DOHH2 (cell line): Measurements from ENCODE around the gene NEK10.

Experiments used
- H3F3A ChIP-seq: fragments of 200-600 bp; sonication (generic), shearing (Covaris generic); 2 replicates; pipeline ENCODE4 v1.6.0; 2016; ENCODE audit warnings: antibody characterized with exemption, mild to moderate bottlenecking; ENCODE audit not compliant: control insufficient read depth, insufficient read depth
- H3K27ac ChIP-seq: fragments of 200-600 bp; sonication (generic); 2 replicates; pipeline ENCODE4 v1.5.1; 2014; ENCODE audit warnings: low read depth, mild to moderate bottlenecking, low read length, moderate library complexity
- H3K27me3 ChIP-seq: fragments of 200-600 bp; sonication (generic); 2 replicates; pipeline ENCODE4 v1.6.1; 2014; ENCODE audit warnings: mild to moderate bottlenecking, low read length, mixed read lengths; ENCODE audit not compliant: control insufficient read depth
- H3K36me3 ChIP-seq: fragments of 200-600 bp; sonication (generic); 2 replicates; pipeline ENCODE4 v1.6.1; 2014; ENCODE audit warnings: mild to moderate bottlenecking, low read length, moderate library complexity, mixed read lengths; ENCODE audit not compliant: control insufficient read depth
- H3K4me1 ChIP-seq: fragments of 200-600 bp; sonication (generic); 2 replicates; pipeline ENCODE4 v1.6.1; 2014; ENCODE audit warnings: mild to moderate bottlenecking, low read length, mixed read lengths; ENCODE audit not compliant: control insufficient read depth
- H3K4me2 ChIP-seq: fragments of 200-600 bp; sonication (generic); 2 replicates; pipeline ENCODE4 v1.6.0; 2014; ENCODE audit warnings: mild to moderate bottlenecking, low read length, moderate library complexity
- H3K4me3 ChIP-seq: fragments of 200-600 bp; sonication (generic); 2 replicates; pipeline ENCODE4 v1.5.1; 2014; ENCODE audit warnings: mild to moderate bottlenecking, low read length, mixed read lengths
- H3K79me2 ChIP-seq: fragments of 200-600 bp; sonication (generic); 2 replicates; pipeline ENCODE4 v1.6.1; 2014; ENCODE audit warnings: mild to moderate bottlenecking, low read length, mixed read lengths; ENCODE audit not compliant: control insufficient read depth
- H3K9me2 ChIP-seq: fragments of 200-600 bp; sonication (generic); replicated peaks from 2 replicates; pipeline ENCODE4 v1.6.1; 2014; ENCODE audit warnings: mild to moderate bottlenecking, low read length, mixed read lengths; ENCODE audit not compliant: control insufficient read depth
- H3K9me3 ChIP-seq: fragments of 200-600 bp; sonication (generic); 2 replicates; pipeline ENCODE4 v1.6.1; 2014; ENCODE audit warnings: antibody characterized with exemption, low read length, mixed read lengths; ENCODE audit not compliant: control insufficient read depth, insufficient read depth
- H4K20me1 ChIP-seq: fragments of 200-600 bp; sonication (generic); 2 replicates; pipeline ENCODE4 v1.6.0; 2014; ENCODE audit warnings: low read depth, mild to moderate bottlenecking, antibody characterized with exemption, low read length, moderate library complexity; ENCODE audit not compliant: control insufficient read depth, insufficient read depth
- EZH2phosphoT487 ChIP-seq: fragments of 200-600 bp; sonication (generic); IDR thresholded peaks from 2 replicates; pipeline ENCODE4 v1.6.1; 2017; ENCODE audit warnings: borderline replicate concordance, mild to moderate bottlenecking, antibody characterized with exemption, low read length, moderate library complexity, mixed read lengths
- TF ChIP-seq, protein P1 (sequence below): fragments of 200-600 bp; sonication (generic); IDR thresholded peaks from one replicate; pipeline ENCODE4 v1.5.1; 2014; ENCODE audit warnings: antibody characterized with exemption, mild to moderate bottlenecking, low read depth, low read length; ENCODE audit not compliant: poor library complexity, severe bottlenecking

Gene NEK10

DNA sequence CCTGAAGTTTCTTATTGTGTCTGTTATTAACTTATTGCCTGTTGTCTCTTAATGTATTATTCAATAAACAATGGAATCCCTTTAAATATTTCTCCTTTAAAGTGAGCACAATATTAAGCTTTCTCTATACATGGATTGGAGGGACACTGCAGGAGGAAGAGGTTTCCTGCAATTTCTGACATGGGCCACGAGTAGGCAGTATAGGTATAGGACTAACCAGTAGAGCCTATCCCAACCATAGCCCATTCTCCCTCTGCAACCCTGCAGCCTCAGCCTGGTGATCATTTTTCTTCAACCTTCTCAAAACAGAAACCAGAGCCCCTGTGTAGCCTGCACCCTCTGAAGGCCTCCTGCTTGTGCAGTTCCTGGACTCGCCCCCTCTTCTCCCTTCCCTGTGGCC, 124.8 kb downstream of the NEK10 start:
- Histone ChIP-seq H3K4me2 (no peak overlapping the region), H3K79me2 (no peaks in the 10 kb centered on the region), H3K4me3 (no peak overlapping the region), H3K9me3 (no peaks in the 10 kb centered on the region; the same call in 1 of the 2 replicates), H4K20me1 (no peaks in the 10 kb centered on the region), H3K9me2 (no peaks in the 10 kb centered on the region), H3F3A (no peaks in the 10 kb centered on the region), H3K36me3 (no peaks in the 10 kb centered on the region), H3K27ac (no peak overlapping the region), H3K4me1 (no peaks in the 10 kb centered on the region), H3K27me3 (no peaks in the 10 kb centered on the region)
- TF ChIP-seq, protein P1, sequence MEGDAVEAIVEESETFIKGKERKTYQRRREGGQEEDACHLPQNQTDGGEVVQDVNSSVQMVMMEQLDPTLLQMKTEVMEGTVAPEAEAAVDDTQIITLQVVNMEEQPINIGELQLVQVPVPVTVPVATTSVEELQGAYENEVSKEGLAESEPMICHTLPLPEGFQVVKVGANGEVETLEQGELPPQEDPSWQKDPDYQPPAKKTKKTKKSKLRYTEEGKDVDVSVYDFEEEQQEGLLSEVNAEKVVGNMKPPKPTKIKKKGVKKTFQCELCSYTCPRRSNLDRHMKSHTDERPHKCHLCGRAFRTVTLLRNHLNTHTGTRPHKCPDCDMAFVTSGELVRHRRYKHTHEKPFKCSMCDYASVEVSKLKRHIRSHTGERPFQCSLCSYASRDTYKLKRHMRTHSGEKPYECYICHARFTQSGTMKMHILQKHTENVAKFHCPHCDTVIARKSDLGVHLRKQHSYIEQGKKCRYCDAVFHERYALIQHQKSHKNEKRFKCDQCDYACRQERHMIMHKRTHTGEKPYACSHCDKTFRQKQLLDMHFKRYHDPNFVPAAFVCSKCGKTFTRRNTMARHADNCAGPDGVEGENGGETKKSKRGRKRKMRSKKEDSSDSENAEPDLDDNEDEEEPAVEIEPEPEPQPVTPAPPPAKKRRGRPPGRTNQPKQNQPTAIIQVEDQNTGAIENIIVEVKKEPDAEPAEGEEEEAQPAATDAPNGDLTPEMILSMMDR: no peak
- no peak for TF ChIP-seq EZH2phosphoT487

DNA sequence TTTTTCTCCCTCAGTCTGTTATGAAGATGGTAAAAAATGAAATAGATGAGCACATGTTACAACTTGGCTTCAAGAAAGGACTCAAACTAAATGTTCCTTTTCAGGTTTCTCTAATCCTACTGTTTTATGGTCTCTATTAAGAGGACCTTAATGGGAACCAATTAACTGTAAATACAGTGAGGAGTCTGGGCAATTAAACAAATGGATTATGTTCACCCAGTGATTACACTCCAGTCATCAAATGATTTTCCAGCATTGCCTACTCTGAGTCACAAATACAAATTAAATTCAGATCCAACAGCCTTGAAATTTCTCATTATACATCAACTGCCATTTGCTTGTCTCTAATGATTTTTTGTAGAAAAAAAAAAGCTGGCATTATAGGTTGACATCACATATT, 129.2 kb downstream of the NEK10 start:
- H3K4me2 ChIP-seq: no peak overlapping the region
- TF ChIP-seq EZH2phosphoT487: no peak
- TF ChIP-seq, protein P1: no peak
- no peak overlapping the region for H3K27ac ChIP-seq
- no peaks in the 10 kb centered on the region; the same call in 1 of the 2 replicates for H3K9me3 ChIP-seq
- no peak overlapping the region for H3K4me3 ChIP-seq
- H3F3A ChIP-seq: no peaks in the 10 kb centered on the region
- no peaks in the 10 kb centered on the region for H3K4me1 ChIP-seq
- H4K20me1 ChIP-seq: no peaks in the 10 kb centered on the region
- H3K9me2 ChIP-seq: no peaks in the 10 kb centered on the region
- no peaks in the 10 kb centered on the region for H3K27me3 ChIP-seq
- no peaks in the 10 kb centered on the region for H3K79me2 ChIP-seq
- H3K36me3 ChIP-seq: no peaks in the 10 kb centered on the region

DNA sequence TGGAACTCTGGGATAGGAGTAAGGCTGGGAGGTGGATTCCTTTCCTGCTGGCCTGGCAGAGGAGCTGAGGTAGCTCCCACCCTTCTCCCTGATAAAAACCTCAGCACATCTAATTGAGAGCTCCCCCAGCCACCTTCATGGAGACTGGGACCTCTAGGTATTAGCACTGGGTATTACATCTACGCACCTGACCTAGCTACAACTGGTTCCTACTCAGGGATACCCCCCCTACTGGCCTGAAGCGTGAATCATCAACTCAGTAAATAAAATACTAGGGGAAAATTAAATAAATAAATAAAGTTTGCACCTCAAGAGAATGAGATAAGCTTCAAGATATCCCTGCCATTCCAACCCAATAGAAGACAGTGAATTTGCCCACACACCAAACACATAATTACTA, 140.4 kb downstream of the NEK10 start:
- TF ChIP-seq, protein P1: no peak
- TF ChIP-seq EZH2phosphoT487: no peak
- no peaks in the 10 kb centered on the region for H3K27me3 ChIP-seq

GRCh38 chr3:27224197-27224596, 145.0 kb downstream of the NEK10 start:
- H3K9me2 ChIP-seq: no peaks in the 10 kb centered on the region
- no peak overlapping the region for H3K27ac ChIP-seq

More for the DNA sequence above, 140.4 kb downstream of the NEK10 start:
- no peaks in the 10 kb centered on the region for H3K4me1 ChIP-seq
- no peak overlapping the region for H3K4me2 ChIP-seq
- H3K79me2 ChIP-seq: no peaks in the 10 kb centered on the region
- no peaks in the 10 kb centered on the region for H3F3A ChIP-seq
- H4K20me1 ChIP-seq: no peaks in the 10 kb centered on the region
- H3K27ac ChIP-seq: no peak overlapping the region
- no peak overlapping the region for H3K4me3 ChIP-seq
- H3K36me3 ChIP-seq: no peaks in the 10 kb centered on the region
- no peaks in the 10 kb centered on the region for H3K9me2 ChIP-seq
- H3K9me3 ChIP-seq: no peaks in the 10 kb centered on the region

More at GRCh38 chr3:27224197-27224596, 145.0 kb downstream of the NEK10 start:
- Histone ChIP-seq H3K9me3 (no peaks in the 10 kb centered on the region), H3K79me2 (no peaks in the 10 kb centered on the region), H4K20me1 (no peaks in the 10 kb centered on the region), H3K36me3 (no peaks in the 10 kb centered on the region), H3K4me2 (no peak overlapping the region), H3K4me3 (no peak overlapping the region), H3K4me1 (no peaks in the 10 kb centered on the region), H3F3A (no peaks in the 10 kb centered on the region), H3K27me3 (no peaks in the 10 kb centered on the region)
- TF ChIP-seq EZH2phosphoT487: no peak
- TF ChIP-seq, protein P1: no peak
